ENCODE measurements around the gene ARHGAP9.
"Not testable (repeated sequence)": the region's sequence is repeated elsewhere in the genome, so short reads cannot be mapped to it uniquely, and the experiment has no call there.

Gene ARHGAP9

GRCh38 chr12:57497223-57498131 lies 17.8 kb upstream of the ARHGAP9 start:
- no peak for DNase-seq (ENCODE audit: low read depth)
- no peak overlapping the region for H3K4me3 ChIP-seq (ENCODE audit: low read depth, low read length)

DNA sequence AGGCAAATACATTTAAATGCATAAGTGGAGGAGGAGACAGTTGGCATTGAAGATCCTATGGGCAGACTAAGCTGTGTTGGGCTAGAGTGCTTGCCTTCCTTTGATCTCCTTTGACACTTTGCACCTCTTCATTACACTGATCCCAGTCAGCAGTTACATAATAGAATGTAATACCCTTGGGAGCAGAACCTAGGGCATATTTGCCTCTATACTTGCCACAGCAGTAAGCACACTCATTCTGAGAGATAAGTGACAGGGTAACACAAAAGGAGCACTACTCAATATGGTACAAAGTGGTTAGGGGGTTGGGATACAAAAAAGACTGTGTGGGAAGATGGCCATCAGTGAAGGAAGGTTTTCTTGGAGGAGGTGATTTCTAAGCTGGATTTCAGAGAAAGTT lies 17.2 kb upstream of the ARHGAP9 start:
- no peak overlapping the region for H3K4me3 ChIP-seq (ENCODE audit: low read depth, low read length)
- no peak for DNase-seq (ENCODE audit: low read depth)

- not testable (repeated sequence) for DNase-seq (ENCODE audit: low read depth); H3K4me3 ChIP-seq (ENCODE audit: low read depth, low read length)
Measured at GRCh38 chr12:57495051-57495701, 15.5 kb upstream of the ARHGAP9 start.

DNA sequence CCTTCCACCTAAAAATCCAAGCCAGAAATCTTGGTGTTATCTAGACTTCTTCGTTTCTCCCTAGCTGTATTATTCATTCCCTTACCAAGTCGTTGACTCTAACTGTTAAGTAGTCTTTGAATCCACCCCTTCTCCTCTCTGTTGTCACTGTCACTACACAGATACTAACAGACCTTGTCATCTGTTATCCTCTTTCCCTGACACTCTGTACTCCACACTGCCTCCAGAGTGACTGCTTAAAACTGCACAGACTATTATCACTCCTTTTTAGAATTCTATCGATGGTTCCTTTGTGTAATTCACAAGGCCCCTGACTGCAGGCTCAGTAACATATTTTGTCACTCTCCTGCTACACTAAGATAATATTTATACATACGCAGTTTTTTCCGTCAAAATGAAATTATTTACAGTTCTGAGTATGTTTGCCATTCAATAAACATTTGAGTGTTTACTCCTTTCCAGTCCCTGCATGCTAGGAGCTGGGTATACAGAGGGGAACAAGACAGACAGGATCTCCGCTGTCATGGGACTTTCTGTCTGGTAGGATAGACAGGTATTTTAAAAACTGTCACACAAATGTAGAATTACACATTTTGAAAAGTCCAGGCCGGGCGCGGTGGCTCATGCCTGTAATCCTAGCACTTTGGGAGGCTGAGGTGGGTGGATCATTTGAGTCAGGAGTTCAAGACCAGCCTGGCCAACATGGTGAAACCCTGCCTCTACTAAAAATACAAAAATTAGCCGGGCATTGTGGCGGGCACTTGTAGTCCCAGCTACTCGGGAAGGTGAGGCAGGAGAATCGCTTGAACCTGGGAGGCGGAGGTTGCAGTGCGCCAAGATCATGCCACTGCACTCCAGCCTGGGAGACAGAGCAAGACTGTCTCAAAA lies 12.0 kb upstream of the ARHGAP9 start:
- no peak overlapping the region for H3K4me3 ChIP-seq (ENCODE audit: low read depth, low read length)
- no peak for DNase-seq (ENCODE audit: low read depth)

GRCh38 chr12:57490126-57490525 lies 10.5 kb upstream of the ARHGAP9 start:
- H3K4me3 ChIP-seq (ENCODE audit: low read depth, low read length) = no peak overlapping the region
- no peak for DNase-seq (ENCODE audit: low read depth)

DNA sequence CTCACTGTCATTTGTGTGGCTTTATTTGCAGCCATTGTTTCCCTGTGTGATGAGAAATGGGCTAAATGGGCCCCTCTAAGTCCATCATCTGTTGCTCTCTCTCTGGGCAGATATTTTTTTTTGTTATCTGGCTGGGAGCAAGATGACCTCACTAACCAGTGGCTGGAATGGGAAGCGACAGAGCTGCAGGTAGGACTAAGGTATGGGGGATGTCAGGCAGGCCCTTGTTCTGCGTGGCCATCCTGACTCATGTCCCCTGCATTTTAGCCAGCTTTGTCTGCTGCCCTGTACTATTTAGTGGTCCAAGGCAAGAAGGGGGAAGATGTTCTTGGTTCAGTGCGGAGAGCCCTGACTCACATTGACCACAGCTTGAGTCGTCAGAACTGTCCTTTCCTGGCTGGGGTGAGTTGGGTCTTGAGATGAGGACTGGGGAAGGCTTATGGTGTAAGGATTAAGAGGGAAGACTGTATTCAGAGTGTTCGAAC lies 9.5 kb upstream of the ARHGAP9 start:
- peak overlapping the region; percentile 98 for H3K4me3 ChIP-seq (ENCODE audit: low read depth, low read length)
- DNase-seq (ENCODE audit: low read depth) = no peak

- H3K4me3 ChIP-seq (ENCODE audit: low read depth, low read length) = peak overlapping the region; percentile 98
- DNase-seq (ENCODE audit: low read depth) = no peak
Measured at GRCh38 chr12:57488402-57489156, 8.9 kb upstream of the ARHGAP9 start.

DNA sequence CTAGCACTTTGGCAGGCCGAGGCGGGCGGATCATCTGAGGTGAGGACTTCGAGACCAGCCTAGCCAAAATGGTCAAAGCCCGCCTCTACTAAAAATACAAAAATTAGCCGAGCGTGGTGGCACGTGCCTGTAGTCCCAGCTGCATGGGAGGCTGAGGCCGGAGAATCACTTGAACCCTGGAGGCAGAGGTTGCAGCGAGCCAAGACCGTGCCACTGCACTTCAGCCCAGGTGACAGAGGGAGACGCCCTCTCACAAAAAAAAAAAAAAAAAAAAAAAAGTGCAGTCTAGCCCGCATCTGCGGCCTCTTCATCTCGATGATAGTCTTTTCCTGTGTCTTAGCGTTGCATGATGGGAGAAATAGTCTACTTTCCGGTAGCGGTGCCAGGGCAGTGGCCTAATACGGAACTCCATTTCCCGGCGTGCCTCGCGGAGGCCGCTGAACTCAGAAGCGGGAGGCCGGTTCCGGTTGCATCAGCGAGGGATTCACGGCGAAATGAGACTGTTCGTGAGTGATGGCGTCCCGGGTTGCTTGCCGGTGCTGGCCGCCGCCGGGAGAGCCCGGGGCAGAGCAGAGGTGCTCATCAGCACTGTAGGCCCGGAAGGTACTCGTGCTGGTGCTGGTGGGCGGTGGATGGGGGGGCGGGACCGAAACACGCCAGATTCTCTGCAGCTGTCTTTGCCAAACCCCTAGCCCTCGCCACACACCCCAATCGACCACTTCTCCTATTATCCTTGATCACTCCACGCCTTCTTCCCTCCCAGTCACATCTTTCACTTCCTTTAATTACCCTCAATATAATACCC lies 8.1 kb upstream of the ARHGAP9 start, which contains the start of gene MARS1:
TSS of gene MARS1 (plus strand) at position 472 of the 805 bp plus-strand sequence. CDS start at position 495, 23 bp downstream.
- H3K4me3 ChIP-seq (ENCODE audit: low read depth, low read length) = peak within 1 kb of the TSS; percentile 98
- peak; percentile 83 for DNase-seq (ENCODE audit: low read depth)

GRCh38 chr12:57487055-57487596 lies 7.5 kb upstream of the ARHGAP9 start:
- DNase-seq (ENCODE audit: low read depth) = no peak
- peak overlapping the region; percentile 98 for H3K4me3 ChIP-seq (ENCODE audit: low read depth, low read length)

GRCh38 chr12:57485695-57486094 lies 6.0 kb upstream of the ARHGAP9 start:
- no peak for DNase-seq (ENCODE audit: low read depth)
- no peak overlapping the region for H3K4me3 ChIP-seq (ENCODE audit: low read depth, low read length)

DNA sequence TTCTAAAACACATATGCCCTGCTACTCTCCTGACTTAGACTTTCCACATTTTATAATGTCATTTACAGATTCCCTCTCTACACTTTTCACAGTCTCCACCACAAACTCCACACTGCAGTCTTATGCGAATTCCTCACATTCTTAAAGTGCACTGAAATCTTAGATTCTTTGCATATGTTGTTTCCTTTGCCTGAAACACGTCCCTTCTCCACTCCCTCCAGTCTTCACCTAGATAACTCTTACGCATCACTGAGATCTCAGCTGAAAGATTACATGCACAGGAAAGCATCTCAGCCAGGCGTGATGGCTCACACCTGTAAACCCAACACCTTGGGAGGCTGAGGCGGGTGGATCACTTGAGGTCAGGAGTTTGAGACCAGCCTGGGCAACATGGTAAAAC lies 3.8 kb upstream of the ARHGAP9 start:
- DNase-seq (ENCODE audit: low read depth) = no peak
- H3K4me3 ChIP-seq (ENCODE audit: low read depth, low read length) = no peak overlapping the region

DNA sequence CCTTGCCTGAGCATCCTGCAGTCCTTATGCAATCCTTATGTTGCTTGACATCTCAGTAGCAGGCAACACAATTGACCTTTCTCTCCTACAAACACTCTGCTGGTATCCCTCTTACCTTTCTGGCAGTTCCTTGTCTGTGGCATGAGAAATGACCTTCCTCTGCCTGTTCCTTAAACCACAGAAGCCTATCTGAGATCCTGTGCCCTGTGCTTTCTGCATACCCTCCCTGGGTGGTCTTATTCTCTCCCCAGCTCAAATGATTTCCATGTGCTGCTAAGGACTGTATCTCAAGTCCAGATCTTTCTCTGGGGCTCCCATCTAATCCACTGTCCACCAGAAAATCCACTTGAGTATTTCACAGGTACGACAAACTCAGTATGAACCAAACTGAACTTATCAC lies 2.0 kb upstream of the ARHGAP9 start:
- no peak overlapping the region for H3K4me3 ChIP-seq (ENCODE audit: low read depth, low read length)
- DNase-seq (ENCODE audit: low read depth) = no peak

DNA sequence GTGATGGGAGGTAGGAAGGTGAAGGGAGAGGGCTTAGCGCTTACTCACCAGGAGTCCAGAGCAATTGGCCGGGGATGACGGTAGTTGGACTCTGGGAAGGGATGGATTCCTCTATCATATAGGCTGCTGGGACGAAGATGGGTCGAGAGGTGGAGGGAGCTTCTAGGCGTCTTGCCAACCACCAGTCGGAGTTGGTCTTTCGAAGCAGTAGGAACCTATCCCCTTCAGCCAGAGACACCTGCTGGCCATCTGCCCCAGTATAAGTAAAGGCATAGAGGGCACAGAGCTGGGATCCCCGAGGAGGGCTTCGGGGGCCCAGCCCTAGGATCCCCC lies 657 bp downstream of the ARHGAP9 start:
- no peak for DNase-seq (ENCODE audit: low read depth)
- H3K4me3 ChIP-seq (ENCODE audit: low read depth, low read length) = no peak overlapping the region

- H3K4me3 ChIP-seq (ENCODE audit: low read depth, low read length) = no peak overlapping the region
Measured at GRCh38 chr12:57477710-57478681, 1.7 kb downstream of the ARHGAP9 start.

DNA sequence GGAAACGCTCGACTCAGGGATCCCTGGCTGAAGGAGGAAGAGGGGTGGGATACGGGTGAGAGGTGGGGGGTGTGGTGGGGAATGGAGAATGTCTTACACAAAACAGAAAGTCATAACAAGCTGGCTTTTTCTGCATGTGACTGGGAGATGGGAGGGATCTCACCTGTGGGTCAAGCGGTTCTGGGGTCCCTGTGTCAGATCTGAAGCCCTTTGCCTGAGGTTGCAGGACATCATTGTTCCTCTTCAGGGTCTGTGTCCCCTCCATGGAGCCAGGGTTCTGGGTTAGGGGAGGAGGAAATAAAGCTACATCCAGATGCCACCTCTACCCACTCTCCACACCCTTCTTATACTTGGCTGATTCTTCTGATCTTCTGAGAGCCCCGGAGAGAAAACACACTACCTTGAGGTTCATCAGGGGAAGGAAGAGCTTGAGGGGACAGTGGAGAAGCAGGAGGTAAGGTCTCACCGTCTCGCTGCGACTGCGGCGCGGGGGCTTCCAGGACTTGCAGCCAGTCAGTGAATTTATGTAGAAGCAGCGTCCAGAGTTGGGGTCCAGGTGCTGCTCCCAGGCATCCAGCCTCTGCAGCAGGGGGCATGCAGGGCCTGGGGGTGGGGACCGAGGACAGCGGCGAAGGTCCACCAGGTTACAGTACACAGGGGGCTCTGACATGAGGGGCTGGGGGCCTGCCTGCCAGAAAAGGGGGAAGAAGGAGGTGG lies 2.5 kb downstream of the ARHGAP9 start:
- no peak for DNase-seq (ENCODE audit: low read depth)
- no peak overlapping the region for H3K4me3 ChIP-seq (ENCODE audit: low read depth, low read length)

More at GRCh38 chr12:57477710-57478681, 1.7 kb downstream of the ARHGAP9 start:
- no peak for DNase-seq (ENCODE audit: low read depth)

Measured in skeletal muscle cell (primary cell).